ENCODE measurements around the gene CTBP1.

- TF ChIP-seq CTCF (IDR thresholded peaks at IDR 0.05; ENCODE audit: insufficient read depth, low read length) (no peak), POLR2AphosphoS5 (IDR thresholded peaks at IDR 0.05; ENCODE audit: low read depth) (no peak), REST (IDR thresholded peaks at IDR 0.05; ENCODE audit: insufficient replicate concordance, low read depth) (no peak), GABPA (IDR thresholded peaks at IDR 0.05; ENCODE audit: low read depth) (no peak), SPI1 (IDR thresholded peaks at IDR 0.05; ENCODE audit: borderline replicate concordance, low read depth) (no peak)
These were observed 9.5 kb upstream of the CTBP1 start for GRCh38 chr4:1258457-1258856.
